T-helper 1 cell treated with Interleukin-12 subunit alpha and Interleukin-12 subunit beta and Interleukin-4 antibody, amounts not matched to agents 30 ng/mL and 1 ng/mL, for 36 hours (primary cell): ENCODE results near the gene MAFF. TPM values are rescaled to one million over a fixed set of nuclear protein-coding genes. Genes with fewer than 3 reads are reported as not detected.
"Not testable (repeated sequence)": the region's sequence is repeated elsewhere in the genome, so short reads cannot be mapped to it uniquely, and the experiment has no call there.

Experiments used
- intact Hi-C: fragments of 100-400 bp; cut with micrococcal nuclease; formaldehyde crosslinking; loops from one replicate; pipeline ENCODE4 v1.15.1; 2024
- total RNA-seq: library from RNA; stranded (reverse); gene quantifications from 2 replicates; pipeline ENCODE4 v1.2.3, GENCODE V29; 2022

Gene MAFF
- total RNA-seq, 1 donor from 2014 or later = 5.2 TPM

DNA sequence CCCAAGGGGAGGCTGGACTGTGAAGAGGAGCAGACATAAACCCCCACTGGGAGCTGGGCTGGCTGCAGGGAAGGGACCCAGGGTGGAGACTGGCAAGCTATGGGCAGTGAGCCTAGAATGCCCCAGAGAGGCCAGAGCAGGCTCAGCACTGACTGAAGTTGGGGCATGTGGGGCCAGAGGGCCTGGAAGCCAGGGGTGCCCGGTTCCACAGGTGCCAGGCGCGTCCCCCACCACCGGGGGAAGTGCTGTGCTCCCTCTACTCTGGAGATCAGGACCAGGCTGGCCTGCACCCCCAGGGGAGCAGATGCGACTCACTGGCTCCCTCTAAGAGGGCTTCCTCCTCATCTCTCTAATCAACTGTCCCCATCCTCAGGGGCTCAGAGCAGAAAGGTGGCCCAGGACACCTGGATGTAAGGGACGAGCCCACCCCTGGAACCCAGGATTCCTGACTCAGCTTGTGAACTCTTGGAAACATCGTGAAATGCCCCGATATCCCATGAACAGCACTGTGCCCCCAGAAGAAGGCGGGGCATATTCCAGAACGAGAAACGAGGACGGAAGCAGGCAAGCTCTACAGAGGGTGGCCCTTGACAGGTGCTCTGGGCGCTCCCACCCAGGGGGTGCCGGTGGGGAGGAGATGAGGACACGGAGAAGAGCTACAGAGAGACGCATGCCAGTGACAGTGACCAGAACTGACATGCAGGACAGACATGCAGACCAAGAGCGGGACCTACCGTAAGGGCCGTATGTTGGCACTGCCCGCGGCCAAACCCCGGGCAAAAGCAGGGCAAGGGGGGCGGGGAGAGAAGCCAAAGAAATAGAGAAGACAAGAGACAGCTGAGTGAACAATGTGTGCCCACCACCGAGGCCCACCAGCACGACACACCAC, 20.4 kb downstream of the MAFF start:
- intact Hi-C loops = no loop called here

DNA sequence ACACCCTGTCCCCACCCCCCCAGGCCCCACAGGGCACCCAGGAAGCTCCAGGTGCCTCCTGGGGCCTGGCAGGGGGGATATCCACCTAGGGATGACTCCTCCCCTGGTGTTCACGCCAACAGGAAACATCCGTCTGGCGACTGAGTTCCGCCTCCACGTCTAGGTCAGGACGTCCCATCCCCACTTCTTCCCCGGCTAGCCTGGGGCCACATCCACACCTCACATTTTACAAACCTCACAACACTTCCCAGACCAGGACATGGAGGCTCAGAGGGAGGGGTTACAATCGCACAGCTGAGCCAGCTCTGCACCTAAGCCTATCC, 21.0 kb downstream of the MAFF start:
- intact Hi-C loops = no loop called here

DNA sequence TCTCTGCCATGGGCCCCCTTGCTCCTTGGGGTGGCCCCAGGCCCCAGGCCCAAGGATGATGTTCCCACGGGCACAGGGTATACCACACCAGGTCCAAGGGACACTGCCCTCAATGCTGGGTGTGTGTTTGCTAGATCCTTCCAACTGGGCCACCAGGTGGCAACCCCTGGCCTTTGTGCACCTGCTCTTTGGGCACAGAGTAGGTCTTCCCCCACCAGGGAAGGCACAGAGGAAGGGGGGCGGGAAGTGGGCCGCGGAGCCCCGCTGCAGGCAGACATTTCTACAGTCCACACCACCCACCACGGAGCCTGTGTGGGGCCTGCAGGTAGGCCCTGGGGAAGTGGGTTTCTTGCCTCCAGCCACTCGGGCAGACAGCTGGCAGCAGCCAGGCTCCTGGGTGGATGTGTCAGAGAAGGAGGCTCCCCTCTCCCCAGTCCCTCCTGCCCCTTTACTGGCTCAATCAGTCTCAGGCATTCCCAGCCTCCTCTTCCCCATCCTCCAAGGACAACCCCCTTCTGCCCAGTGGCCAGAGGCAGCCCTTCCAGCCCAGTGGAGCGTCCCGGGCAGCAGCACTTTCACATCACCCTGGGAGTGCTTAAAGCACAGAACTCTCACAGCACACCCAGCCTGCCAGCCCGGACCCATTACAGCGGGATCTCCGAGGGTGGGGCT, 21.6 kb downstream of the MAFF start:
- intact Hi-C loops = no loop called here

DNA sequence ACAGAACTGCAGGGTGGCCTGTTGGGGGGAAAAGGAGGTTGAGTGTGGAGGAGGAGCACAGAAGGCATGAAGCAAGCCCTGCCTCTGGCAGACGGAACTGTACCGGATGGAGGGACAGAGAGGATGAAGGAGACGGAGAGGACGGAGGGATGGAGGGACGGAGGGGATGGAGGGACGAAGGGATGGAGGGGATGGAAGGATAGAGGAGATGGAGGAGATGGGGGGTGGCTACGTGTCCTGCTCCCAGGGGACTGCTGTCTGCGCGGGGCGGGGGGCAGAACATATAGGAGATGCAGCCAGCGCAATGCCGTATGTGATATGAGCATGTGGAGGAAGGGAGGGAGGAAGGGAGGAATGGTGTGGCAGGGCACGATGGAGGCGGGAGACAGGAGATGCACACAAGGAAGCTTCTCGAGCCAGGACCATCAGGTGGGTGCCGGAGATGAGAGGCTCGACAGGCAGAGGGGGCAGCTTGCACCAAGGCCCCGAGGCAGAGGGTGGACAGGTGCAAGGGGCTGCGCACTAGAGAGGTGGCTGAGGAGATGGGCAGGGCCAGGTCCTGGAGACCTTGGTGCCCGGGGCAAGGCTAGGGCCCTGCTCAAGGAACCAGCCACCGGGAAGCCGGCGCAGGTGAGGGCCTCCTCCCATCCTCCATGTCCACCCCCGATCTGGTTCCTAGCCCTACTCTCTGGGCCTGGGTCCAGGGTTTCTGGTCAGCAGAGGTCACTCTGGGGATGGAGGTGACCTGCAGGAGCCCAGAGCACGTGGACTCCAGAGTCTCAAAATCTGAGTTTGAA, 25.3 kb downstream of the MAFF start:
- intact Hi-C loops = no loop called here

DNA sequence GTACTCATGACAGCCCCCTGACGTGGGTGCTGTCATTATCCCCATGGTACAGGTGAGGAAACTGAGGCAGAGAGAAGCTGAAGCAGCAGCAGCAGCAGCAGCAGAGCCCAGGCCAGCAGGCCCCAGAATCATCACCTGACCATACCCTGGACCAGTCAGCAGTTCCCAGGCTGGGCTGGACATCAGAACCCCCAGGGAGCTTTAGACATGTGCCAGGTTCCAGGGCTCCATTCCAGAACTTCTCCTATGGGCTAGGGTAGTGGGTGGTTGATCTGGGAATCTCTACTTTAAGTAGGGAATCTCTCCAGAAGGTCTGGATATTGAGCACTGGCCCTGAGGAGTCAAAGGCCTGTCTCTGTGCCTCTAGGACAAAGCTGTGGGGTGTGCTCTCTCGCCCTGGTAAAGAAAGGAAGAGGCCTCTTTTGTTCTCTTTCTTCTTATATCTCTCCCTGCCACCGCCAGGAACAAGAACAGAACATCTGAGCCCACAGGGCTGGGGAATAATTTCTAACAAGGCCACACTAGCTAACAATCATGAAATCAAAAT, 26.6 kb downstream of the MAFF start:
- intact Hi-C loops = no loop called here

DNA sequence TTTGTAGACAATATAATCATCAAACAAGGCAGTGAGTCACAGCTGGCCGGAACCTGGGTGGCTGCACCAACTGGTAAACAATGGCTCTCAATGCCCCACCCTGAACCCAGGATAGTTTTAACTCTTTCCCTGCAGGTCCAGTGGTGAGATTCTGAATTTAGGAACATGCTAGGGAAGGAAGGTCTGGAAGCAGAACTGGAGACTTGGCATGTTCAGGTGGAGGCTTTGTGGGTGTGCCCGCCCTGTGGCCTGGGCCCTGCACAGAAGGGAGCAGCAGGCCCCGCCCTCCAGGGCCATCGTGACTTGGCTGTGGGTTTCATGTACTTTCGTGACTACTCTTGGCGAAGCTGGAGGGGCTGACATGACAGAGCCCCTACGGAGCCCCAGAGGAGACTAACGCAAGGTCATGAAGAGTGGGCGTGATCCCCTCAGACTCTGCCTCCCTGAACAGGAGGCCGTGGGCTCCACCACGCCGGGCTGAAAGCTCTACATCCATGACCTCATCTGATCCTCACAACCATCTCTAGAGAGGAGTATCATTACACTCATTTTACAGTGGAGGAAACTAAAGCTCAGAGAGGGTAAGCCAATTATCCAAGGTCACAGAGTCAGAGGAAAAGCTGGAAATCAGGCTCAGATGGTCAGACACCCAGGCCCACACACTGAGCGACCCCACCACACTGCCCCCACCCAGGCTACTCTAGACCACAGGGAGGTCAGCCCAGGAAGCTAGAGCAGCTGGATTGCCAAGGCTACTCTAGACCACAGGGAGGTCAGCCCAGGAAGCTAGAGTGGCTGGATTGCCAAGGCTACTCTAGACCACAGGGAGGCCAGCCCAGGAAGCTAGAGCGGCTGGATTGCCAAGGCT, 27.3 kb downstream of the MAFF start:
- intact Hi-C loops = no loop called here

DNA sequence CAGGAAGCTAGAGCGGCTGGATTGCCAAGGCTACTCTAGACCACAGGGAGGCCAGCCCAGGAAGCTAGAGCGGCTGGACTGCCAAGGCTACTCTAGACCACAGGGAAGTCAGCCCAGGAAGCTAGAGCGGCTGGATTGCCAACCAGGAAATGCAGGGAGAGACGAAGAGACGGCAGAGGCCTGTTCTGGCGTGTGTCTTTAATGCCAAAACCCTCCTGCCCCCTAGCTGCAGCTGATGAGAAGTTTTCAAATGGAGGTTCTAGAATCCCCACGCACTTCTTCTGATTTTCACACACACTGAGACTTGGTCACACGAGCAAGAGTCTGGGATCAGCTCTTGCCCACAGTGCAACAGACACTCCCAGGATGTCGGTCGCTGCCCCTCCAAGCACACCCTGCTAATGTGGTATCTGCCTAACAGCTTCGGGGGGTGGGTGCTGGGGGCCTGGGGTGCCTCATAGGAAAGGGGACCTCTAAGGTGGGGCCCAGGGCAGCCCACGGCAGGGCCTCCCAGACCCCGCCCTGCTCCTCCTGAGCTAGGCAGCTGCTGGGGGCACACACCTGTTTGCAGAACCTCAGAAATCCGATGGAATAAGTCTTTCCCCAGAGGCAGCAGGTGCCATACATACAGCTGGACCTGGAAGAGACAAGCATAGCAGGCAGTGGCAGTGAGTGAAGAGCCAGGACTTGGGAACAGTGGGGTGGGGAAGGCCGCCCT, 28.5 kb downstream of the MAFF start:
- intact Hi-C loops = loop anchor here (1.0 kb wide), 2 partner anchors 130 to 178 kb away; no protein-coding TSS in a partner anchor

DNA sequence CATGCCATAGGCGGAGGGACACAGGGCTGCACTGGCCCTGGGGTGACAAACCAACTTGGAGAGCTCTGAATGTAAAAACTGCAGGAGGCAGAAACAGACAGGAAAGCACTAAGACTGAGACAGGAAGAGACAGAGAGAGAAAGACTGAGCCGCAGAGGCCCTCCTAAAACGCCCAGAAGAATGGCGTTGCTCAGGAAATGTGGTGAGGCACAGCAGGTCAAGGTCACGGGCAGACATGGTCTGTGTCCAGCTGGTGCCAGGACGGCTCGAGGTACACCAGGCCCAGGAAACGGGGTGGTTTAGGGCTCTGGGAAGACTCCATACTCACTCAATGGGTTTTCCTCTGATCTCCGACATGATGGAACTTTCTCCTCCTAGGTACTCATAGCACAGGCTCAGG, 29.1 kb downstream of the MAFF start:
- intact Hi-C loops = loop anchor here (1.0 kb wide), 2 partner anchors 131 to 179 kb away; no protein-coding TSS in a partner anchor

DNA sequence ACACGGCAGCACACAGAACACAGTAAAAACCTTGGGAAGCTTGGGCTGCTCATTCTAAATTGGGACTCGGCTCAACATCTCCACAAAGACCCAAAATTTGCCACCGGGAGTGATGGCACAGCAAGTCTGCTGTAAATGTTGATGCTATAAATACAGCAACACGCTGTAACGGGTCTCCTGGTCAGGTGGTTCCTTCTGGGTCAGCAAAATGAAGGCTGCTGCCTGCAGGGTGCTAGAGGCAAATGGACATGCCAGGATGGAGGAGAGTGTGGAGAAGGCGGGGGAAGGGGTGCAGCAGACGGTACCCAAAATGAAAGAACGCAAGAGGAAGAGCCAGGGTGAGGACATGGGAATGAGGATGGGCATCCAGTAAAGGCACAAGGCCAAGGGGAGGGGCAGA, 30.4 kb downstream of the MAFF start:
- intact Hi-C loops = no loop called here

DNA sequence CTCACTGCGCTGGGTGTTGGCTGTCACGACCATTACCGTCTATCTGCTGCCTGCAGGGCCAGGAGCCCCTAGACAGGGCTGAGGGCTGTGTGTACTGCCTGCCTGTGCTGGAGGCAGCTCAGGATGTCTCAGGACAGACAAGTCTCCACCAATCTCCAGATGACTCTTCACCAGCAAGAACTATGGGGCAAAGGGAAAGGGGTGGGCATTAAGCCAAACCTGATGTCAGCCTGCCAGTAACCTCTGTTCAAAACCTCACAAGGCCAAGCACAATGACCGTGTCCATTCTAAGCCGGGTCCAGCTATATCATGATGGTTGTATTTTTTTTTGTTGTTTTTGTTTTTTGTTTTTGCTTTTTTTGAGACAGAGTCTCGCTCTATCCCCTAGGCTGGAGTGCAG, 31.6 kb downstream of the MAFF start:
- intact Hi-C loops = no loop called here

DNA sequence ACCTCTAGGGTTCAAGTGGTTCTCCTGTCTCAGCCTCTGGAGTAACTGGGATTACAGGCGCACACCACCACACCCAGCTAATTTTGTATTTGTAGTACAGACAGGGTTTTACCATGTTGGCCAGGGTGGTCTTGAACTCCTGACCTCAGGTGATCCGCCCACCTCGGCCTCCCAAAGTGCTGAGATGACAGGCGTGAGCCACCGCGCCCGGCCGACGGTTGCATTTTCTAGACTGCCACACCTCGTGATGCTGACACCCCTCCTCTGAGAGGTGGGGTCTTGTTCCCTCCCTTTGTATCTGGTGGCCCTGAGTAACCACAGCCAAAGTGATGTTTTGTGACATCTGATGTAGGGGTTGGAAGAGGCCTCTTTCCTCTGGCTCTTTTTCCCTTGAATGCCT, 32.1 kb downstream of the MAFF start:
- intact Hi-C loops = not testable (repeated sequence)

DNA sequence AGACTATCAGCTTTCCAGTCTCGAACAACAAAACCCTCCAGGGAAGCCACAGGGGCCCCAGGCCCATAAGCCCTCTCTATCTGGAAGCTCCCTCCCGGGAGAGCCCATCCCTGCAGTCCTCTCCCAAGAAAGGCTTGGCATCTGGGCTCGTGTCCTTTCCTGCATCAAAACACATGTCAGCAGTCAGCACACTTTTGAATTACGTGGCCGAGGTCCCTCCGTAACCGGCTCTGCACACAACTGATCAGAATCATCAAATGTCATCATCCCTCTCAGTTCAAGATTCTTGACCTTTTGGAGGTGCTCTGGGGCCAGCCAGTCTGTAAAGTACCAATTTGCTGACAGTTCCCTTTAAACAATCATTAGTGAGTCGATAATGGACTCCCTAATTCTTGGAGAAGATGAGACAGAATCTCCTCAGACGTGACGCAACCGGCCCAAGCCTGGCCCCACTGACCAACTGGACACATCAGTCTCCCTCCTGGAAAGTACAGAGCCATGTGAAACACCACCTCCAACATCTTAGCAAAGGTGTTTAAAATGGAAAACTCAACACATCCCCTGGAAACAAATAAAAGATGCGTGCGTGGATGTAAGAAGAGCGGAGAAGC, 33.6 kb downstream of the MAFF start:
- intact Hi-C loops = no loop called here

DNA sequence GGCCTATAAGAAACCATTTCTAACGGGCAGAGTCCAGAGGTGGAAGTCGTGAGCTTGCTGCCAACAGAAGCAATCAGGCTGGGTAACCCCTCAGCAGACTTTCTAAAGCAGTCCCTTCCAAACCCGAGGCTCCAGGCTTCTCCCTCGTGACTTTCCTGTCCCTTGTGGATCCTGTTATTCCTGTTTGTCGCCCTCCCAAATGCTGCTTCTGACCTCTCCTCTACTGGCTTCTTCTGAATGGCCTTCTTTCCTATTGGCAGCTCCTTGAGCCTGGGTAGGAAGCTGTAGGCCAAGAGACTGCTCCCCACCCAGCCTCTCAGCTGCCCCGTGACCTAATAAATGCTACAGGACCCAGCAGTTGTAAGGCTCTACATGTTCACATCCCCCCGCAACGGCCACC, 35.0 kb downstream of the MAFF start:
- intact Hi-C loops = no loop called here

DNA sequence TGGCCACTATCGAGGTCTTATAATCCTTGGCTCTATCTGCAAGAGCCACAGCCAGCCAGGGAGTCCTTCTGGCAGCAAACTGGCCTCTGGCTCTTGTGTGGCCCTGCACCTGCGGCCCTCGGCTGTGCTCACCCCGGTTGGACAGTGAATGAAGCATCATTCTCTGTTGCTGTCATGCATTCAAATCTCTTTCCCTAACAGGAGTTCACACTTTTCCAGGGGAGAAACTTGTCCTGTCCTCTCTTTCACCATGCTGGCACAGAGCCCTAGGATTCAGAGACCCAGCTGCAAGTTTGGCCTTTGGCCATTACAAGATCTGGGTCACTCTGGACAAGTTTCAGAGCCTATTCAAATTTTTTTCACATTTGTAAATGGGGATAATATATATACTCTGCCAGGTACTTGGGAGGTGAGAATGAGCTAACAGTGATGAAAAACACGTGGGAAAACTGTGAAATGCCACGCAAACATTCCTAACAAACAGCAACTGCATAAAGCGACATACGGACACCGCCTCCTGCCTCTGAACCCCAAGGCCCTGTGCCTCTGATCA, 36.8 kb downstream of the MAFF start:
- intact Hi-C loops = no loop called here

DNA sequence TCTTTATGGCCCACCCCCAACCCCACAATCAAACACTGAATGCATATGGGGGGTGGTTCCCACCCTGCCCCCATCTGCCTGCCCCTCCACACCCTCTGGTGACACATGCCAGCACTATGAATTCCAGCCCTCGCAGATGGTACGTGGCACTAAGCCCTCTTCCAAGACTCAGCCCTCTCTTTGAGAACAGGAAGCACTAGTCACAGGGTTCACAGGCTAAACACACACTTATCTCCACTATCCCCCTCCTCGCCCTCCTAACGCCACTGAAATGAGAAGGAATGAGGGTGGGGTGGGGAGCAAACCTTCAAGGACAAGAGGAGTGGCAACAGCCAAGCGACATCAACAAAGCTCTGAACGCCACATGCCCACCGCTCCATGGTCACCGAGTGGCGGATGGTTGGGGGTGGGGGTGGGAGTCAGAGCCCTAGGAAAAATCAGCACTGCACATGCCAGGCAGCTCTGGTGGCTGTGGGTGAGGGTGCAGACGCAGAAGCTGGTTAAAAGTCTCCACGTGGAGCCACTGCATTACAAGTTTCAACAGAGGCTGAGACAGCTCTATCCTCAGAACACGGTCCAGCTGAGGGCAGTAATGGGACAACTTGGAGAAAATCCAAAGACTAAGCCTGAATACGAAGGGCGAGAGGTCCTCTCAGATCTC, 37.4 kb downstream of the MAFF start:
- intact Hi-C loops = no loop called here

DNA sequence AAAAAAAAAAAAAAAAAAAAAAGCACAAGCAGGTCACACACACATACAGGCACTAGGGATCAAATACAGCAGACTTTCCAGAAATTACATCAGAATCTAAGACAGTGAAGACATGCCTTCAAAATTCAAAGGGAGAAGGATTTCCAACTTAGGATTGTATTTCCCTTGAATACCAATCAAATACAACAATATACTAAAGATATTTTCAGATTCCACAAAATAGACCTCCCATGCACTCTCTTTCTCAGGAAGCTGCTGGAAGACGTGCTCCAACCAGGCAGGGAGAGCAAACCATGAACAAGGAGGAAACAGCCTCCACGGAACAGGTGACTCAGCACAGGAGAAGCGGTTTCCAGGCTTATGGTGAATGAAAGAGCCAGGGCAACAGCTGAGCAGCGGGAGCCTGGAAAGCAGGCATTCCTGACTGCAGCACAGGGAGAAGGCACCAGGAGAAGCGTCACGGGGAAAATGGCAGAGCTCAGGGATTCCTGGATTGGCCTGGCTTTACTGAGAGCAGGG, 39.0 kb downstream of the MAFF start:
- intact Hi-C loops = no loop called here

DNA sequence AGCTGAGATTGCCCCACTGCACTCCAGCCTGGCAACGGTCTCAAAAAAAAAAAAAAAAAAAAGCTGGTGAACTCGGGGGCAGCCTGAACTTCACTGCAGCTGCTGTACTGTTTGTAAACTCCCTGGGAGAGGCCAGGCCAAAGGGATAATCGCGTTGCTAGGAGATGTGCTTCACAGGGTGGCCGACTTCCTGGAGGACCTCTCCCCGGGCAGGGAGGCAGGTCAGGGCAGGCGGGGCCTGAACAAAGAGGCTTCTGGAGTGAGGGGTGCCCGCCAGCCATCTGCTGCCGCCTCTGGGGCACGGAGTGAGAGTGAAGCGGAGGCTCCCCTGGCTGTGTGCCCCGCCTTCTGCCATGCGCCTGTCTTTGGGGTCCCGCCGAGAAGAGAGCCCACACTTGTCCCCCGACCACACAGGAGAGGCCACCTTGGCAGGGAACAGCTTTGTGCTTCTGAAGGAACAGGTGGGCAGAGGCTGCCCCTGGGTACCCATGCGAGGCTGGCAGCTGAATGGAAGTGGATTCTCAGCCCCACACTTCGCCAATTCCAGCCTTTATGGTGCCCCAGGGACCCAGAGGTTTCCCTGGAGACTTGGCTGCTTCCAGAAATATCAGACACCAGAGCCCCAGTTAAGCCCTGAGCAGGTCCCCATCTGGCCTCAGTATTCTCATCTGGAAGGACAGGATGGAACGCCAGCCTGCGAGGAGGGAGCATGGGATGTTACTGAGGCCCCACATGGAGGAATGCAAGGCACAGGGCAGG, 41.4 kb downstream of the MAFF start:
- intact Hi-C loops = no loop called here

DNA sequence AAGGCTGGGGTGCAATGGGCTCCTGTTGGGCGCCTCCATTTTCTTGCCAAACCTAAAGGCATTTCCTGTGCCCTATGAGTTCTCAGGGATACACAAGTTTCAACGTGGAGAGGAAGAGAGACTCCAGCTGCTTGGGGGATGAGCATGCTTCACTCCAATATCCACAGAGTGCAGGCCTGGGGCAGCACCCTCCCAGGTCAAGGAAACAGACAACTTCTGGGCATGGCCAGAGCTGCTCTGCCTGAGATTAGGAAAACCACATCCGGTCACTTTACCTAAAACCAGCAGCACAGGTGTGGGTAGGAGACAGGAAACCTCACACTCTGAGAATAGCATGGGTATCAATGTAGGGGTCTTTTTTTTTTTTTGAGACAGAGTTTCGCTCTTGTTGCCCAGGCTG, 42.3 kb downstream of the MAFF start:
- intact Hi-C loops = no loop called here
